ENCODE results near the gene FNIP1.

Gene FNIP1

DNA sequence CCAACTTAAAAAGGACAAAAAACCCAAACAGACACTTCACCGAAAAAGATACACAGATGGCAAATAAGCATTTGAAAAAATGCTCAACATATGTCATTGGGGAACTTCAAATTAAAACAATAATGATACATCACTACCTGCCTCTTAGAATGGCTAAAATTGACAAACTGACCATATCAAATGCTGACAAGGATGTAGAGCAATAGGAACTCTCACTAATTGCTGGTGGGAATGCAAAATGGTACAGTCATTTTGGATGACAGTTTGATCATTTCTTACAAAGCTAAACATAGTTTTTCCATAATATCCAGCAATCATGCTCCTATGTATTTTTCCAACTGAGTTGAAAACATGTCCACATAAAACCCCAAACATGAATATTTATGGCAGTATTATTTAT is 102.9 kb downstream of the FNIP1 start:
- no peak overlapping the region for H3K4me3 ChIP-seq (ENCODE audit: low read depth, low read length)
- POLR2A ChIA-PET = no interaction called here
- TF ChIP-seq, protein P1, sequence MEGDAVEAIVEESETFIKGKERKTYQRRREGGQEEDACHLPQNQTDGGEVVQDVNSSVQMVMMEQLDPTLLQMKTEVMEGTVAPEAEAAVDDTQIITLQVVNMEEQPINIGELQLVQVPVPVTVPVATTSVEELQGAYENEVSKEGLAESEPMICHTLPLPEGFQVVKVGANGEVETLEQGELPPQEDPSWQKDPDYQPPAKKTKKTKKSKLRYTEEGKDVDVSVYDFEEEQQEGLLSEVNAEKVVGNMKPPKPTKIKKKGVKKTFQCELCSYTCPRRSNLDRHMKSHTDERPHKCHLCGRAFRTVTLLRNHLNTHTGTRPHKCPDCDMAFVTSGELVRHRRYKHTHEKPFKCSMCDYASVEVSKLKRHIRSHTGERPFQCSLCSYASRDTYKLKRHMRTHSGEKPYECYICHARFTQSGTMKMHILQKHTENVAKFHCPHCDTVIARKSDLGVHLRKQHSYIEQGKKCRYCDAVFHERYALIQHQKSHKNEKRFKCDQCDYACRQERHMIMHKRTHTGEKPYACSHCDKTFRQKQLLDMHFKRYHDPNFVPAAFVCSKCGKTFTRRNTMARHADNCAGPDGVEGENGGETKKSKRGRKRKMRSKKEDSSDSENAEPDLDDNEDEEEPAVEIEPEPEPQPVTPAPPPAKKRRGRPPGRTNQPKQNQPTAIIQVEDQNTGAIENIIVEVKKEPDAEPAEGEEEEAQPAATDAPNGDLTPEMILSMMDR (IDR thresholded peaks at IDR 0.05; ENCODE audit: insufficient read depth, low read length, missing control alignments) = no peak
- DNase-seq (ENCODE audit: low read depth, low spot score) = no peak
- CTCF ChIA-PET = no interaction called here

DNA sequence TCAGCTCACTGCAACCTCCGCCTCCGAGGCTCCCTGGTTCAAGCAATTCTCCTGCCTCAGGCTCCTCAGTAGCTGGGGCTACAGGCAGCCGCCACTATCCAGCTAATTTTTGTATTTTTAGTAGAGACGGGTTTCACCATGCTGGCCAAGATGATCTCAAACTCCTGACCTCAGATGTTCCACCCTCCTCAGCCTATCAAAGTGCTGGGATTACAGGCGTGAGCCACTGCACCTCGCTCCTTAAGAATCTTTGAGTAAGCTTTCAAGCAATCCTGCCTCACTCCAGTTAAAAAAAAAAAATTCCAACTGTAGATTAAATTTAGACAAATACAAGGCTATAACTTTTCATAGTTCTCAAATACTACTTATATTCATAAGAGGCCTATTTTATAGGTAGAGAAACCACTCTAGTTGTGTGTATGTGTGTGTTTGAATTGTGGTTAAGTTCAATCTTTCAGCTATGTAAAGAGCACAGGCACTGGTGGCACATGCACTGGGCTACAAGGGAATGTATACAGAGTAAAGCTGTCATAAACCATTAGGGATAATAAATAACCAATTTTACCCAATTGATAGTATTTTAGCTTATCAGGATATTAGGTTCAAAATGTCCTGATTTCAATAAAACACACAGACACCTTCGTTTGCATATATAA is 111.2 kb downstream of the FNIP1 start:
- ChIA-PET POLR2A (no interaction called here), CTCF (interaction anchor here (1.7 kb wide), 1 partner anchor 11 kb away, joined by 4 read pairs; no protein-coding TSS in a partner anchor)
- H3K4me3 ChIP-seq (ENCODE audit: low read depth, low read length) = no peak overlapping the region
- TF ChIP-seq, protein P1 (IDR thresholded peaks at IDR 0.05; ENCODE audit: insufficient read depth, low read length, missing control alignments) = no peak
- DNase-seq (ENCODE audit: low read depth, low spot score) = no peak

DNA sequence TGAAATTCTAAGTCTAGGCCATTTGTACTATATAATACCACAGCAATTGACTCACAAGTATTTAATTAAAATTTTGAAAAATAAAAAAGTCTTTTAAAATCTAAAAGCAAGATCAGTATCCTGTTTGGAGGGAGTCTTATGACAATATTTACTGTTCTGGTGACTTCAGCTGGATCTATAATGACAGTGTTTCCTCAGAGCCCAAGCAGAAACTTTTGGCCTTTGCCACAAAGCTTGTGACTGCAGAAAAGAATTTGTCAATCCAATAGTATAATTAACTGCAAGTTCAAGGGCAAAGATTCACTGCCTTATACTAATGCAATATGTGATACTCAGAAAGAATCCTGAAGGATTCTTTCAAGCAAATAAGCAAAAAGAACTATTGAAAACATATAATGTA is 112.2 kb downstream of the FNIP1 start:
- TF ChIP-seq, protein P1 (IDR thresholded peaks at IDR 0.05; ENCODE audit: insufficient read depth, low read length, missing control alignments) = no peak
- ChIA-PET POLR2A (no interaction called here), CTCF (interaction anchor here (1.3 to 1.7 kb wide), 2 partner anchors 12 to 44 kb away, joined by 3 to 4 read pairs; no protein-coding TSS in a partner anchor)
- no peak overlapping the region for H3K4me3 ChIP-seq (ENCODE audit: low read depth, low read length)
- DNase-seq (ENCODE audit: low read depth, low spot score) = no peak

DNA sequence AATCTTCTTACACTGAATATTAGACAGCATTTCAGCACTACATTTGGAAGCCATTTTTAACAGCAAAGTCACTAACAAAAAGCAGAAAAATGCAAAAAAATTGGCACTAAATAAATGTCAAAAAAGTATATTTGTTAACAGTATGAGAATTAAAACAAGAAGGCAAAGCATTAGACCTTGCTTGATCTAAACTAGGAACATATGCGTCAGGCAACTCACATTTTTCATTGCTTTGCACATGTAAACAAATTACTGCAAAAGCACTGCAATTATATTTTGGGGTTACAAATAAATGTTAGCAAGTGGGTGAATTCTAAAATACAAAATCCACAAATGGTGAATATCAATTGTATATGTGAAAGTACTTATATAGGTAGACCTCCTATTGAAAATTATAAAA is 112.8 kb downstream of the FNIP1 start:
- CTCF ChIA-PET = interaction anchor here (1.3 kb wide), 1 partner anchor 45 kb away, joined by 3 read pairs; no protein-coding TSS in a partner anchor
- no peak for DNase-seq (ENCODE audit: low read depth, low spot score)
- POLR2A ChIA-PET = no interaction called here
- TF ChIP-seq, protein P1 (IDR thresholded peaks at IDR 0.05; ENCODE audit: insufficient read depth, low read length, missing control alignments) = no peak
- H3K4me3 ChIP-seq (ENCODE audit: low read depth, low read length) = no peak overlapping the region

DNA sequence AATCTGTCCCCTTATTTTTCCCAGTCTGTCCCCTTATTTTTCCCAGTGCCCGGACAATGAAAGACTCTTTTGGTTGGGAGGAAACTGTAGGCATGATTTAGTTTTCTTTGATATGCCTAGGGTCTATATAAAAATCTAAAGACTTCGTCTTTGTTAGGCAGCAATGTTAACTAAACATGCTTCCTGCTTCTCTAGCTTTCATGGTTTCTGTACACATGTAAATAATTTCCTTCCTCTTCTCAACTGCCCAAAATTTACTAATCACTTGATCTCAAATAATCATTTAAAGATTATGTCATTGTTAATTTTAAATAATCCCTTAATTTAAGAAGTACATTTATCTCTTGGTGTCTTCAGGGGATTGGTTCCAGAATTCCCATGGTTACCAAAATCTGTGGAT is 114.0 kb downstream of the FNIP1 start:
- ChIA-PET CTCF (no interaction called here), POLR2A (no interaction called here)
- no peak overlapping the region for H3K4me3 ChIP-seq (ENCODE audit: low read depth, low read length)
- DNase-seq (ENCODE audit: low read depth, low spot score) = no peak
- TF ChIP-seq, protein P1 (IDR thresholded peaks at IDR 0.05; ENCODE audit: insufficient read depth, low read length, missing control alignments) = no peak

DNA sequence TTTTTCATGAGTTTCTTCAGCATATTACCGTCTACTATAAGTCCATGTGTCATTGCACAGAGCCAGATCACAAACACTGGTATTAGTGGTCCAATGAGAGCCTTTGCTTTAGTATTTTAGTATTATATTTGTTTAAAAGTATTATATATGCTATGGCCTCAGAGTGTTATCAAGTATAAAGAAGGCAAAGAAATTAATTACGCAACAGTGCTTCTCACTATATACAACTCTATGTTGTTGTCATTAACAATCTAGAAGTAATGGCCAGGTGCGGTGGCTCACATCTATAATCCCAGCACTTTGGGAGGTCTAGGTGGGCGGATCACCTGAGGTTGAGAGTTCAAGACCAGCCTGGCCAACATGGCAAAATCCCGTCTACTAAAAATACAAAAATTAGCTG is 114.6 kb downstream of the FNIP1 start:
- CTCF ChIA-PET = no interaction called here
- no peak for DNase-seq (ENCODE audit: low read depth, low spot score)
- POLR2A ChIA-PET = no interaction called here
- H3K4me3 ChIP-seq (ENCODE audit: low read depth, low read length) = no peak overlapping the region
- TF ChIP-seq, protein P1 (IDR thresholded peaks at IDR 0.05; ENCODE audit: insufficient read depth, low read length, missing control alignments) = no peak
